Measurements from ENCODE around the gene NHS. TPM values are rescaled to one million over a fixed set of nuclear protein-coding genes. Genes with fewer than 3 reads are reported as not detected.

NHS gene
- polyA plus RNA-seq, 1 donor (not counting 4 experiments of a cell fraction or from before 2014, with no cell fraction given) = 5.4 TPM

GRCh38 chrX:17527135-17527701, 152.2 kb downstream of the NHS start:
- TF ChIP-seq CTCF (optimal IDR thresholded peaks at IDR 0.05 in 1 of 3, IDR thresholded peaks at IDR 0.05 in 1 of 3, conservative IDR thresholded peaks at IDR 0.05 in 1 of 3; ENCODE audit: extremely low read depth in 1 of 3, insufficient read depth in 2 of 3, low read length in 3 of 3) (no peak), EZH2 (IDR thresholded peaks at IDR 0.05; ENCODE audit: low read length) (no peak)
- DNase-seq (ENCODE audit: low read depth, low spot score) = no peak

GRCh38 chrX:17527922-17528321, 152.9 kb downstream of the NHS start:
- dilution Hi-C loops (cut with MboI; ENCODE audit: extremely low pct_ligation_motif_present, low sequenced_read_pairs) = no loop called here
- FAIRE-seq = no peak
- Histone ChIP-seq H3K4me3 (ENCODE audit: control insufficient read depth in 2 of 3, extremely low read depth in 1 of 3, insufficient read depth in 2 of 3, low read depth in 1 of 3, low read length in 3 of 3) (no peak overlapping the region), H3K79me2 (ENCODE audit: control insufficient read depth, insufficient read depth, low read length) (peaks cover 14% of the 10 kb centered on the region), H3K36me3 (ENCODE audit: control insufficient read depth in 2 of 2, extremely low read depth in 1 of 2, insufficient read depth in 2 of 2, low read length in 2 of 2) (no peaks in the 10 kb centered on the region), H3K9me1 (ENCODE audit: control insufficient read depth, extremely low read depth, insufficient read depth, low read length) (no peaks in the 10 kb centered on the region), H3K27me3 (ENCODE audit: control insufficient read depth, extremely low read depth, insufficient read depth, low read length) (no peaks in the 10 kb centered on the region), H4K20me1 (ENCODE audit: control insufficient read depth, extremely low read depth, insufficient read depth, low read length) (no peaks in the 10 kb centered on the region), H3K9me3 (ENCODE audit: control insufficient read depth, low read depth, low read length) (no peaks in the 10 kb centered on the region), H3K4me1 (ENCODE audit: control insufficient read depth, extremely low read depth, insufficient read depth, low read length) (peaks cover 9% of the 10 kb centered on the region), H3K4me2 (ENCODE audit: control insufficient read depth, extremely low read depth, insufficient read depth, low read depth, low read length) (no peak overlapping the region), H2AFZ (ENCODE audit: control insufficient read depth, low read length) (no peak overlapping the region), H3K9ac (ENCODE audit: control insufficient read depth, extremely low read depth, insufficient read depth, low read length) (no peak overlapping the region), H3K27ac (ENCODE audit: control insufficient read depth, insufficient read depth, low read length) (no peak overlapping the region)
- TF ChIP-seq CTCF (optimal IDR thresholded peaks at IDR 0.05 in 1 of 3, IDR thresholded peaks at IDR 0.05 in 1 of 3, conservative IDR thresholded peaks at IDR 0.05 in 1 of 3; ENCODE audit: extremely low read depth in 1 of 3, insufficient read depth in 2 of 3, low read length in 3 of 3) (no peak), EZH2 (IDR thresholded peaks at IDR 0.05; ENCODE audit: low read length) (no peak)
- DNase-seq (ENCODE audit: low read depth, low spot score) = no peak

More at GRCh38 chrX:17527135-17527701, 152.2 kb downstream of the NHS start:
- no peak for FAIRE-seq
- Histone ChIP-seq H4K20me1 (ENCODE audit: control insufficient read depth, extremely low read depth, insufficient read depth, low read length) (no peaks in the 10 kb centered on the region), H3K9ac (ENCODE audit: control insufficient read depth, extremely low read depth, insufficient read depth, low read length) (no peak overlapping the region), H3K36me3 (ENCODE audit: control insufficient read depth in 2 of 2, extremely low read depth in 1 of 2, insufficient read depth in 2 of 2, low read length in 2 of 2) (no peaks in the 10 kb centered on the region), H3K27ac (ENCODE audit: control insufficient read depth, insufficient read depth, low read length) (no peak overlapping the region), H3K27me3 (ENCODE audit: control insufficient read depth, extremely low read depth, insufficient read depth, low read length) (no peaks in the 10 kb centered on the region), H3K79me2 (ENCODE audit: control insufficient read depth, insufficient read depth, low read length) (peaks cover 17% of the 10 kb centered on the region), H3K4me3 (ENCODE audit: control insufficient read depth in 2 of 3, extremely low read depth in 1 of 3, insufficient read depth in 2 of 3, low read depth in 1 of 3, low read length in 3 of 3) (no peak overlapping the region), H3K9me3 (ENCODE audit: control insufficient read depth, low read depth, low read length) (no peaks in the 10 kb centered on the region), H3K9me1 (ENCODE audit: control insufficient read depth, extremely low read depth, insufficient read depth, low read length) (no peaks in the 10 kb centered on the region), H3K4me2 (ENCODE audit: control insufficient read depth, extremely low read depth, insufficient read depth, low read depth, low read length) (no peak overlapping the region), H3K4me1 (ENCODE audit: control insufficient read depth, extremely low read depth, insufficient read depth, low read length) (peaks cover 12% of the 10 kb centered on the region), H2AFZ (ENCODE audit: control insufficient read depth, low read length) (no peak overlapping the region)
- dilution Hi-C loops (cut with MboI; ENCODE audit: extremely low pct_ligation_motif_present, low sequenced_read_pairs) = no loop called here
